GM18526 (cell line): ENCODE measurements around the gene SIRT2.

Experiments used
- POLR2A ChIP-seq: IDR thresholded peaks from 3 replicates; pipeline ENCODE4 v1.6.1; 2011; ENCODE audit not compliant: insufficient read length; ENCODE audit errors: extremely low read depth

SIRT2 gene

DNA sequence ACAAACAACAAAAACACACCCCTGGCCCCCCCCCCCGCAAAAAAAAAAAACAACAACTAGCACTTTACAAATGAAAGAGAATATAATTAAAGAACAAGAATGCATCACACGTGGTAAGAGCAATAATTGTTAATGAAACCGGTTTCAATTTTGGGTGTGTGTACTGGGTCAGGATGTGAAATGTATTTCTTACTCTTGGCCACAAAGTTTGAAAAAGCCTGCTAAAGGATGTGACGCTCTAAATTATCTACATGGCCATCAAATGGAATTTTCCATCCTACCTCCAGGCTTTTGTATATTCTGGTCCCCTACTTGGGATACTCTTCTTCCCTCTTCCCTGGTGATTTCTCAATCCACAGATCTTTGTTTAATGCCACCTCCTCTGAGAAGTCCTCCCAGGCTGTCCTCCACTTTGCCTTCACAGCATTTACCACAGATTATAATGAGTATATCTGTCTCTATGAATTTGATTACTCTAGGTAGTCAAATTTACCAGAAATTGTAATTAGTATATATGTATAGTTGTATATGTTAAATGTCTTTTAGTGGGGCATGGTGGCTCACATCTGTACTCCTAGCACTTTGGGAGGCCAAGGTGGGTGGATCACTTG lies 29.1 kb upstream of the SIRT2 start:
- no peak for TF ChIP-seq POLR2A

DNA sequence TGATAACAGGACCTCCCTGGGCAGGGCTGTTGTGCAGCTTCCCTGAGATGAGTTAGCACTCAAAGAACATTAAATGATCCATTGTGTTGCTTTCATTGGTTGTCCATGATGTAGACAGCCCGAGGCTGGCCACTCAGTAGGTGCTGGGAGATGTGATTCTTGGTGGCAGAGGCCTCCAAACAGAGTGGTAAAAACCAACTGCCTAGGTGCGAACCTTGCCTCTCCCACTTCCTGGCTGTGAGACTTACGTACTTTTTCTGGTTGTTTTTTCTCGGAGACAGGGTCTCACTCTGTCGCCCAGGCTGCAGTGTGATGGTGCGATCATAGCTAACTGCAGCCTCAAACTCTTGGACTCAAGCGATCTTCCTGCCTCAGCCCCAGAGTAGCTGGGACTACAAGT lies 25.0 kb upstream of the SIRT2 start:
- TF ChIP-seq POLR2A: no peak

DNA sequence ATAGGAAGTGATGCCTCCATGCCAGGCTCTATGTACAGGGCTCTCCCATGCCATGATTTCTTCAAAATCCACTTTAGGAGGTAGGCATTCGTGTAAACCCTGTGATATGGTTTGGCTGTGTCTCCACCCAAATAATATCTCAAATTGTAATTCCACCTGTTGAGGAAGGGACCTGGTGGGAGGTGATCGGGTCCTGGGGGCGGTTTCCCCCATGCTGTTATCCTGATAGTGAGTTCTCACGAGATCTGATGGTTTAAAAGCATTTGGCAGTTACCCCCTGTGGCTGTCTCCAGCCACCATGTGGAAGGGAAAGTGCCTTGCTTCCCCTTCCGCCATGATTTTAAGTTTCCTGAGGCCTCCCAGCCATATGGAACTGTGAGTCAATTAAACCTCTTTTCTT lies 23.1 kb upstream of the SIRT2 start:
- TF ChIP-seq POLR2A: no peak

DNA sequence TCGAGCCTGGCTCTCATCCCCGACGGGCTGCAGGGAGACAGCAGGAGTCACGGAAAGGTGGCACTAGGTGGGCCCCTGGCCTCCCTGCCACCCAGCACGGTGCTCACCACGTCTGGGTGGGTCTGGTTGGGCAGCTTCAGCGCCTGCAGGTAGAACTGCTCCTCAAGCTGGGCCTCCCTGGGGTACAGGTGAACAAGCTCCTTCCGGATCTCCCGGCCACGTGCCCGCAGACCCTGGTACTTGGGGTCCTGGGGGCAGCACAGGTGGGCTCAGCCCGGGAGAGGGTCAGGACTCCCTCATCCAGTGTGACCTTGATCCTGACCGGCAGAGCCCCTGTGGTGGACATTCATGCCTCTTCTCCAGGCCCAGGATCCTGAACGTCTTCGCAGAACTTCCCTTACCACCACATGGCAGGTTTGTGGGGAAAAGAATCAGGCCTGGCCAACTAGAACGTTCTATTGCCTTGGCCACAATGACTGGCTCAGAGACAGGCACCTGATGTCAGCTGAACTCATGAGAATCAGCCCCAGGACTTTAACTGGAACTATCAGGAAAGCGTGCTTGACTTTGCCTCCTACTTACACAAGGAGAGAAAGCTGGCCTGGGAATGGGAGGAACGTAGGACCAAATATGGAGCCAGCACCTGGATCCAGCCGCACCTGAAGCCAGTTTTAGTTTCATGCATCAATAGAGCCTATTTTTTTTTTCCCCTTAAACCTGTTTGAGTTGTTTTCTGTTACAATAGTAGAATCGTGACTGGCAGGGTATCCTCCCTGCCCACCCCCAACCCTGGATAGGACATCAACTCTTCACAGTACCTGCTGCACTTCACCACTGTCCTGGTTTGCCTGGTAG lies 22.2 kb upstream of the SIRT2 start:
- TF ChIP-seq POLR2A: no peak

- no peak for TF ChIP-seq POLR2A
These were observed 21.4 kb upstream of the SIRT2 start for GRCh38 chr19:38920602-38921419.

DNA sequence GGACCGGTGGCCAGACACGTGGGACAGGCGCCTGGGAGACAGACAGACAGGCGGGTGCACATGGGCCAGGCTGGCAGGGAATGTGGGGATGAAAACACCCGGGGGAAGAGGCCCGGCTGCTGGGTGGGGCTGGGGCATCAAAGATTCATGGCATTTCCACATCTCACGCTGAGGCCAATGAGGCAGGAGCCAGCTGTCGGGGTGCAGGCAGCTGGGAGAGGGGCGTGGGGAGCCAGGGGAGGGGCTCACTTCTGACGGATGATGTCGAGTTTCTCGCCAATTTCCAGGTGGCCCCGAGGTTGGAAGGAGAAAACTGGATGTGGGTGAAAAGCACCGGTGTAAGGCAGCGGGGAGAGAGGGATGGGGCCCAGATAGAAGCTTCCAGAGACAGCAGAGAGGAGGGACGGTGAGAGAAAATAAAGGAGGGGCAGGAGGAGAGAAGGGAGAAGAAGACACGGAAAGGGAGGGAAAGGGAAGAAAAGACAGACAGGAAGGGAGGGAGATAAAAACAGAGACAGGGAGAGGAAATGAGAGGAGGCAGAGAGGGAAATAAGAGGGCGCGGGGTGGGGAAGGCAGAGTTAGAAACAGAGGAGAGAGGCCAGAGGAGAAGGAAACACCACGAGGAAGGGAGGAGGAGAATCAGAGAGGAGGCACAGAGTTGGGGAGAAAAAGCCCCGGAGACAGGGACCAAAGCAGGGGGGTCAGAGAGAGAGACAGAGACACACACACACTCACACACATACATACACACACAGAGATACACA lies 20.6 kb upstream of the SIRT2 start:
- TF ChIP-seq POLR2A: no peak

- TF ChIP-seq POLR2A: no peak
These were observed 19.1 kb upstream of the SIRT2 start for GRCh38 chr19:38918526-38918925.

GRCh38 chr19:38917921-38918491 lies 18.6 kb upstream of the SIRT2 start:
- no peak for TF ChIP-seq POLR2A

DNA sequence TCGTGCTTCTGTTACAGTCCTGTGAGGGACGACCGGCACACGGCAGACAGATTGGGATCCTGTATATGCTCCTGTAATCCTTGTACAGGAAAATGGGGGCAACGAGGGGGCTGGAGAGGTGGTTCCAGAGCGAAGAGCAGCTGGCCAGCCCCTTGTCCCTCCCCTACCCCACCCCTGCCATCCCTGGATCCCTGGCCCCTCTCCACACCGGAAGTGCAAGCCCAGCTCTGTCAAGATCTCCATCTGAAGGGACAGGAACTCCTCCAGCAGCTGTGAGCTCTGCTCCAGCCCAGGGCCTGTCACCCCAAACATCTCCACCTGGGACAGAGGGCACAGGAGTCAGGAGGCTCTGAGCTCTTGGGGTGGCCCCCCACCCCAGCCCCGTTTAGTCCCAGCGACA lies 18.1 kb upstream of the SIRT2 start:
- no peak for TF ChIP-seq POLR2A

DNA sequence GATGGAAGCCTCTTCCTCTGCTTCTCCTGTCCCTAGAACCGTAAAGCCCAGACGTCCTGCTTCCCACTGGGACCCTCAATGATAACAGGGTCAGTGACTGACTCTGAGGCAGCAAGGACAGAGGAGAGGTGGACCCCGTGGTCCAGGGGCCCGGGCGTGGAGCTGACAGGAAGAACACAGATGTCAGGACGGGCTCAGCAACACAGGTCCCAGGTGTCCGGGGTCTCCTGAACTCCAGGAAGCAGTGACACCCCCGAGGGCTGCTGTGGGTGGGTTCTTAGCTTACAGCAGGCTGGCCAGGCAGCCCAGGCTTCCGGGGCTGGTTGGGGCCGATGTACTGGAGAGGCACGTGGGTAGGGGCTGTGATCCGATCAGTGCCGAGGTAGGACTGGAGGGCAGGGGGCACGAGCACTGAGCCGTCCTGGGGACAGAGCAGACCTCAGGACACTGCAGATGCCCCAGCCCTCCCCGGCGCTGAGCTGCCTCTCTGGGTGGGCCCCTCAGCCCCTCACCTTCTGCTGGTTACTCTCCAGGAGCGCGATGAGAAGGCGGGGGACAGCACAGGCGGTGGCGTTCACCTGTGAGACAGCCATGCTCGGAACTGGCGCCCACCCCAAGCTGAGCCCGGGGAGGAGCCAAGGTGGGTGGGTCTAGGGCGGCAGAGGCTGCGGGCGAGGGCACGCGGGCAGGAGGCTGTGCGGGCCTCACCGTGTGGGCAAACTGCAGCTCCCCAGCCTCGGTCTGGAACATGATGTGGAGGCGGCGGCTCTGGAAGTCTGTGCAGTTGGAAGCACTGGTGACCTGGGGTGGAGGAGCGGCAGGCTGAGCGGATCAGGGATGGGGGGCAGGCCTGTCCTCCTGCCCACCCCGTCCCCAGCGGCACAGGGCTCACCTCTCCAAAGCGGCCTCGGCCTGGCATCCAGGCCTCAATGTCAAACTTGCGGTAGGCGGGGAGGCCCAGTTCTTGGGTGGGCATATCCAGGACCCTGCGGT lies 16.2 kb upstream of the SIRT2 start:
- no peak for TF ChIP-seq POLR2A

DNA sequence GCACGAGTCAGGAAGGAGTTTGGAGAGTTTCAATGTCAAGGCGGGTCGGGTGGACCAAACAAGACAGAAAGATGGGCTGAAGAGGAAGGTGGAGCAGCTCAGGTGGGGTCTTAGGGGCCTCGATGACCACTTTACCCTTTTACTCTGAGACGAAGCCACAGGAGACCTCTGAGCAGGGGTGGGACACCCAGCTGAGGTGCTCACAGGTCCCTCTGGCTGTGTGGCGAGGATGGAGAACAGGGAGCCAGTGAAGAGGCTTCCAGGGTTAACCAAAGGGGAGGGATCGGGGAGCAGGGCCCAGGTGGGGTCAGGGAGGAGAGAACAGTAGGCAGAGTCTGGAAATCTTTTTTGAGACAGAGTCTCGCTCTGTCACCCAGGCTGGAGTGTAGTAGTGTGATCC lies 14.5 kb upstream of the SIRT2 start:
- TF ChIP-seq POLR2A: no peak

DNA sequence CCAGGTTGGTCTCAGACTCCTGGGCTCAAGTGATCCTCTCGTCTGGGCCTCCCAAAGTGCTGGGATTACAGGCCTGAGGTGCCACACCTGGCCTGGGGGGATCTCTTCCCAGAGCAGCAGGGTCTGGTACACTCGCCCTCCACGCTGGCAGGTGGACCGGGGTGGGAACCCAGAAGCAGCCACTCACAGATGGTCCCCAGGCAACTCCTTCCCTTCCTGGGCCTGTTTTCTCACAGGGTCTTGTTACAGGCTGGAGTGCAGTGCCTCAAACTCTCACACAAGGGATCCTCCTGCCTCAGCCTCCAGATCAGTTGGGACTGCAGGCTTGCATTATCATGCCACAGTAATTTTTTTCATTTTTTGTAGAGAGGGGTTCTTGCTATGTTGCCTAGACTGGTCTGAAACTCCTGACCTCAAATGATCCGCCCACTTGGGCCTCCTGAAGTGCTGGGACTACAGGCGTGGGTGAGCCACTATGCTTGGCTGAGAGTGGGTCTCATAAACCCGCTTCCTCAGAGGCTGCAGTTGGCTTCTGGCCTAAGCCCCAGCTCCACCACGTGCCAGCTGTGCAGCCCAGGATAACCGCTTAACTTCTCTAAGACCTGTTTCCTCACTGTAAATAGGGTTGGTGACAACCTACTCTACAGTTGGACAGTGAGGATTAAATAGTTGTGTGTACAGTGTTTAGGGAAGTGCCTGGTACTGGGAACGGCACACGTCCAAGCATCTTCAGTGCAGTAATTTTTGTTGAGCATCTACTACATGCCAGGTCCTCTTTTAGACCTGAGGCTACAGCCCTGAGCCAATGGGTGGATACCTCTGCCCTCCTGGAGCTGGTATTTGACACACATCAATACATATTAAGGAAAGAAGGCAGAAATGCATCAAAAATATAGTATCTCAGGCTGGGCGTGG lies 13.4 kb upstream of the SIRT2 start:
- no peak for TF ChIP-seq POLR2A
